GM21515 (cell line): ENCODE results near the gene GABBR1.

Experiments
- ATAC-seq: cut with Tn5 transposase; IDR thresholded peaks from one replicate; pipeline ENCODE4 v1.9.1; 2021; ENCODE audit not compliant: unreplicated experiment

Gene GABBR1

GRCh38 chr6:29625337-29625930, 7.5 kb downstream of the GABBR1 start:
- ATAC-seq: no peak

DNA sequence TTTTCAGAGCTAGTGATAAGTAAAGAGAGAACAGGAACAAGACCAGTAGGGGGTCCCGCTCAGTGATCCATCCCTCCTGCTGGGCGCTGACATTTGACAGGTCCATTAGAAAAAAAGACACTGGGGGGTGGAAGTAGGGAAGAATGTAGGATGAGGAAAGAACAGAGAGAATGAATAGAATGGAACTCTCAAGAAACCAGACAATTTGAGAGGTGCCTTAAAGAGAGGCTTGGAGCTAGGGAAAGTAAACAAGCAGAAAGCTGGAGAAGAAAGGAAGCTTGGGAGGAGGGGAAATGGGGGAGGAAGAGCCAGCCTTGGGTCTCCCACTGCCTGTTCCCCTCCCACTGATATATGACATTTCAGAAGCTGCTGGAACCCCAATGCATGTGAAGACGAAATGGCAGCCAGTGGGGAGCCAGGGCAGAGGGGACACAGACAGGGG, 8.4 kb downstream of the GABBR1 start:
- no peak for ATAC-seq

GRCh38 chr6:29620630-29621029, 12.4 kb downstream of the GABBR1 start:
- no peak for ATAC-seq

DNA sequence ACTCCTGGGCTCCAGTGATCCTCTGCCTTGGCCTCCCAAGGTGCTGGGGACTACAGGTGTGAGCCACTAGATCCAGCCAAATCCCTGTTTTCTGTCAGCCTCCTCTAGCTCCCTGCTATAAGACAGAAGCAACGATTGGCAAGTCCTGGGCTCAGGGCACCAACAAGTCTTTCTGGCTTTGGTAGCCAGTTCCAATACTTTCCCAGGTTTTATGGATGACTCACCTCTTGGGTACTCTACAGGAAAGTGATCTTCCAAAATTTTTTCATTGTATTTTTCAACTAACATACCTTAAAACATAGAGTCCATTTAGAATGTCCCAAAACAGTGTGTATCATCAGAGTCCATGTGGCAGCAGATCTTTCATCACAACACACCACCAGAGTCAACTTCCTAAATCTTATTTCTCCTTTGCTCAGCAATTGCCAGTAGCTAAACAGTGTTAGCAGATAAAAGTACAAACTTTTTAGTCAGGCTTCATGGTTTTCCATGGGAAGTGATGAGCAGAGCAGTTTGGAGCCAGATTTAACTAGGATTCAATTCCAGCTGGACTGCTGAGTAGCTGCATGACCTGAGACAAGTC, 13.3 kb downstream of the GABBR1 start:
- no peak for ATAC-seq

GRCh38 chr6:29617782-29618554, 15.0 kb downstream of the GABBR1 start:
- ATAC-seq: no peak

DNA sequence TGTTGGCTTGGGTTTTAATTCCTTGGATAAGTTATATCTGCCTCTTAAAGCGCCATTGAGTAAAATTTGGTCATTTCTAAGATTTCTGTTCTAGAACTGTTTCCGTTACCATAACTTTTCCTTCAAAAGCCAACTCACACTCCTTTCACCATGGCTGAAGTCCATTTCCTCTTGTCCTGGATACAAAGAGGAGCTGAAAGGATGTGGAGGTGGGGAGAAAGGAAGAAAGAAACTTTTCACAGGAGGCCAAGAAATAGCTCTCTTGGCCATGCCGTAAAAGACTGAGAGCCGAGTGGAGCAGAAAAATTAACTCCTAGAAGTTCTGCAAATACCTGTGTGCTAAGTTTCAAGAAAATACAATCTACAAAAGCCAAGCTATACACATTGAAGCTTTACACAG, 21.6 kb downstream of the GABBR1 start:
- no peak for ATAC-seq

DNA sequence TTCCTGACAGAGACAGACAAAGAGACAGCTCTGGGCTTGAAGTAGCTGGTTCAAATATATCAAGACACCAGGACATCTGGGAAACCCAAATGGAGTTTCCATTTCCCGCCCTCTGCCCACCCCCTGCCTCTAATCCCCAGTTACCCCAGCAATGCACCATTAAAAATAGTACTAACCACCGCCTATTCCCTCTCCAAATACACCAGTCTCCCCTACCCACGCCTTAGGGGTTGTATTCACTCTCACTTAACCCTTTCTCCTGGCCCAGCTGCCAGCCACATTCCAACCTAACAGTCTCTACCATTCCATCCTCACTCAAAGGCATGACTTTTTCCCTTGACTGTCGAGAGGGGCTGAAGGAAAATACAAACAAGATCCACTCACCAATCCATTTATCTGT, 22.4 kb downstream of the GABBR1 start:
- ATAC-seq: no peak

DNA sequence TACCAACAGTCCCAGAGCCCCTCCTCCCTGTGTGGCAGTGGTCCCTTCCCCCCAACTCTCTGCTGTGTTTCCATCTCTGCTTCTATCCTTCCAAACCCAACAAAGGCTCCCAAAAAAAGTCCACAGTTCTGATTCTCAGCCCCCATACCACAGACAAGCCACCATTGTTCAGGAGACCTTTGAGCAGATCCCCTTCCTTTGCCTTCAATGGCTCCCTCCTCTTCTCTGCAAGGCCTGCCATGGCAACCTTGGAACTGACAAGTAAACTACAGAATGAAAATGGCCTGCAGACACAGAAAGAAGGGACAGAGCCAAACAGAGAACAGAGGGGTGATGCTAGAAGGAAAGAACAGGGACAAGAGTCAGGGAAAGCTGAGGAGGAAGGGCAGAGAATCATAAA, 24.9 kb downstream of the GABBR1 start:
- ATAC-seq: no peak

DNA sequence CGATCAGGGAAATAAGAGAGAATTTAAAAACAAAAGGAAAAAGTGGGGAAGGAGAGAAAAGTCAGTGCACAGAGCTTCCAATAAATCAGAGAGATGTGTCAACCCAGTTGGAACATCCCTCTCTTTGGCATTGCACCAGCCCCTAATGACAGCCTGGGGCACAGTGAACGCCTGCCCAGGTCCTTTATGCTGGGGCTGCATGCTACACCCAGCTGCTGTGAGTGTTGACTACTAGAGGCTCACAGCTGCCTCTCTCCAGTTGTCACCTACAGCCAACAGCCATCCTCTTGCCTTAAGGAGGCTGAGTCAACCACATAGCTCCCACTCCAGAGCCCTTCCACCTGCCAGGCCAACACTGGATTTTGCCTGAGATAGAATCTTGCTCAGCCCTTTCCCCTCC, 29.1 kb downstream of the GABBR1 start:
- no peak for ATAC-seq

GRCh38 chr6:29603456-29603855, 29.5 kb downstream of the GABBR1 start:
- no peak for ATAC-seq

DNA sequence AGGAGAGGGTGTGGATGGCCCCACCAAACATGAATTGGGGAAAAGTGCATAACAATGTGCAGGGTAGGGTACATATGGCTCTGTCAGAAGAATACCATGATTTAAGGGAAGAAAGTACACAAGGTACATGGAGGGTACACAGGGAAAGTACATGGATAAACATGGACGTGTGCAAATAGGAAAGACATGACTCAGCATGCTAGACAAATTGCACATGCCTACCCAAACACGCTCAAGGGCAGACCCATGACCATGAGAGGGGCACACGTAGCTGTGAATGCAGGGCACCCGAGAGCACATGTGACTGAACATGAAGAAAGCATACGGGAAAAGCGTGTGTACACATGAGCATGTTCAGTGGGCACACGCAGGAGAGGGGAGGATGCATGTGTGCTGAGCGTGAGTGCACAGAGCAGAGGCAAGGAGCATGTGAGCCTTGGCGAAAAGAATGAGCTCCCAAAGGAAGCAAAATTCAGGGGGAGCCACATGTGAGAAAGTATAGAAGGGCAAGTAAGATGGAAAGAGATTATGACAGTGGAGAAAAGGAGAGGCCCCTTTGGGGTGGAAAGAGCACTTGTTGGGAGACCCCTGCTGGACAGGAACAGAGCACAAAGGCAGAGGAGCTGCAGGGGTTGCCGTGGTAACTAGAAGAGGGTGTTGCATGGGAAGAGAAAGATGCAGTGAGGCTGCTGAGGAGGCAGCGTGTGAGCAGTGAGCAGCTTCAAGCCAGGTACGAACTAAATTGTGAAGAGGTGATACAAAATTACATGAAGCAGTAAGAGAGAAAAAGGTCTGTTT, 30.2 kb downstream of the GABBR1 start:
- ATAC-seq: no peak

- ATAC-seq: no peak
Observed at GRCh38 chr6:29598172-29598747, 34.7 kb downstream of the GABBR1 start.

- ATAC-seq: no peak
Observed at GRCh38 chr6:29597184-29597583, 35.8 kb downstream of the GABBR1 start.

DNA sequence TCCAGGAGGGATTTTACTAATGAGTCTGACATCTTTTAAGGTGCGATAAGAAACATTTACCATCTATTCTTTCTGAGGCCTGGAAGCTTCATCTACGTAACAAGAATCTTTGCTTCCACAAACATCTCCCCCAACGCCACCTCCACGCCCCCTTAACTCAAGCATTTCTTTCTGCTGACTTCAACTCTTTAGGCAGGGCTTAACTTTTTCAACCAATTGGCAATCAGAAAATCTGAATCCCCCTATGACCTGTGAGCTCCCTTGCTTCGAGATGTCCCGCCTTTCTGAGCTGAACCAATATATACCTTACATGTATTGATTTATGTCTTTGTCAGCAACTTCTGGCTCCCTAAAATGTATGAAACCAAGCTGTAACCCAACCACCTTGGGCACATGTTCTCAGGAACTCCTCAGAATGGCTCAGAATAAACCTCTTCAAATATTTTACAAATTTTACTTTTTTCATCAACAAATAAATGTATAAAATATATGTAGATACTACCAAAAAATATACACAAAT, 36.5 kb downstream of the GABBR1 start:
- ATAC-seq: no peak

GRCh38 chr6:29593199-29593855, 39.7 kb downstream of the GABBR1 start:
- ATAC-seq: no peak

DNA sequence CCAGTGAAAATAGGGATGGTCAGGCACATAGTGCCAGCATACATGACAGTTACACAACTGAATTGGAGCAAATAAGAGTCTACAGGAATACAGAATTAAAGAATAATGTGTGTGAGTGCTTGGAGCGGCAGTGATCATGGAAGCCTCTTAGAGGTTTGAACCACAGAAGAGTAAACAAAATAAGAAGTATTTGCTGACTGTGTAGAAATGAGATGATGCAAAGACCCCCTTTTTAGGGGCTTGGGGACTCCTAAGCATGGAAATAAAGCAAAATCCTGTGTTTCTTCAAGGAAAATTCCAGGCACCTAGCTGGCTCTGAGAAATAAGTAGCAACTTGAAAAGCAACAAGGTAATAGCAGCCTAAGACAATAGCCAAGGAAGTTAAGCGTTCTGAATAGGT, 41.3 kb downstream of the GABBR1 start:
- no peak for ATAC-seq

DNA sequence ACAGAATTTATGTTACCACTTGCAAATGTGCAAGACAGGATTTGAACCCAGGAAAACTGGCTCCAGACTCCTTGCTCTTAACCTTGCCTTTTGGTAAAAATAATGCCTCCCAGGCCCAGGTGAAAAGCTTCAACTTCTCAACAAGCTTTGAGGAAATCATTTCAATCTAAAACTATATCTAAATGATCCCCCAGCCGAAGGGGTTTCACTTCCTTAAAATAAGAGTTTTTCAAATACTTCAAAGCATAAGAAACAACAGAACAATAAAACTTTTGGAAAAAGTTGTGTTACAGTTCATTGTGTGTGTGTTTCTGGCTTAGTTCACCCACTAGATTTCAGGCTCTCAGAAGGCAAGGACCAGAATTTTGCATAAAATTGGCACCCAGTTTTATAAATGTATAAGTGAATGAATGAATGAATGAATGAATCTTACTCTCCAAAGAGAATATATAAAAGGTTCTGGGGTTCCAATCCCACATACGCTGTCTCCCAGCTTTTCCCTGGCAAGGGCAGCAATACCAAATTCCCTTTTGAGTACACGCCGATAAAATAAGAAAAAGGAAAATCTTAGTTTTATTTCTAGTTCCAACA, 42.7 kb downstream of the GABBR1 start:
- ATAC-seq: no peak

DNA sequence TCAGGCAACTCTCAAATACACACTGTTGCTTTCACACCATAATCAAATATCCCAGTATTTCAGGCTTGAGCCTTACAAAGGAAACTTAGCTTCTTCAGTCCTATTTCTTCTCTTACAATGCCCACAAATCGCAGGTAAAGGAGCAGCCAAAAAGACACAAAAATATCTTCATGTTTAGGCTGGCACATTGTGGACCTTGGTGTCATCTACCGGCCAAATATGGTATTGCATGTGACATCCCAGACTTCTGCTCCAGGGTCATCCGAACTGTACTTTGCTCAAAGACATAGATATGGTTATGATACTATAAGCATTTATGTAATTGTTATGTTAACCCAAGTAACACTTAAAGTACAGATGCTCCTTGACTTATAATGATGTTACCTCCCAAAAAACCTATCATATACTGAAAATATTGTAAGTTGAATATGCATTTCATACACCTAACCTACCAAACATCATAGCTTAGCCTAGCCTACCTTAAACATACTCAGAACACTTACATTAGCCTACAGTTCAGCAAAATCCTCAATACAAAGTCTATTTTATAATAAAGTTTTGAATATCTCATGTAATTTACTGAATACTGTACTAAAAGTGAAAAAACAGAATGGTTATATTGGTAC, 43.4 kb downstream of the GABBR1 start:
- ATAC-seq: no peak

DNA sequence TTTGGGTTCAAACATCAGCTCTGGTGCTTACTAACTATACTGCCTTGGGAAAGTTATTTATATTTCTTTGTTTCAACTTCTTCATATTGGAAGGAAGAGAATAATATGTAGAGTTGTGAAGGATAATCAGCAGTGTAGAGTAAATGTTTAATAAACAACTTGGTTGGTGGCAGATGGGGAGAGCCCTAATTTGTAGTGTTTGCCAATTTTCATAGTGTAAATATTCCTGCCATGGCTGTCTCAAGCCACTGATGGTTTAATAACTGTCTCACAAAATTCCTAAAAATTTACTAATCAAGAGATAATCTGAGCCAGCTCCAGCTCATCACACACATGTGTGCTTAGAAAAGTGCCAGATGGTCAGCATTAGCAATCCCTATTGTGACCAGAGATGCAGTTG, 48.2 kb downstream of the GABBR1 start, which contains the start of gene OR2H2:
TSS of gene OR2H2 (plus strand) at position 301 of the 400 bp plus-strand sequence. CDS start 2,824 bp downstream, outside the sequence.
- ATAC-seq: no peak
